EL (cell line): ENCODE results near the gene F10.

Experiments
- DNase-seq: peaks from one replicate; pipeline ENCODE4 v3.0.0-alpha.2; 2016

The F10 gene

GRCh38 chr13:113117911-113118260 lies 4.7 kb upstream of the F10 start:
- no peak for DNase-seq

- DNase-seq: no peak
Observed at GRCh38 chr13:113118261-113119021, 4.2 kb upstream of the F10 start.

DNA sequence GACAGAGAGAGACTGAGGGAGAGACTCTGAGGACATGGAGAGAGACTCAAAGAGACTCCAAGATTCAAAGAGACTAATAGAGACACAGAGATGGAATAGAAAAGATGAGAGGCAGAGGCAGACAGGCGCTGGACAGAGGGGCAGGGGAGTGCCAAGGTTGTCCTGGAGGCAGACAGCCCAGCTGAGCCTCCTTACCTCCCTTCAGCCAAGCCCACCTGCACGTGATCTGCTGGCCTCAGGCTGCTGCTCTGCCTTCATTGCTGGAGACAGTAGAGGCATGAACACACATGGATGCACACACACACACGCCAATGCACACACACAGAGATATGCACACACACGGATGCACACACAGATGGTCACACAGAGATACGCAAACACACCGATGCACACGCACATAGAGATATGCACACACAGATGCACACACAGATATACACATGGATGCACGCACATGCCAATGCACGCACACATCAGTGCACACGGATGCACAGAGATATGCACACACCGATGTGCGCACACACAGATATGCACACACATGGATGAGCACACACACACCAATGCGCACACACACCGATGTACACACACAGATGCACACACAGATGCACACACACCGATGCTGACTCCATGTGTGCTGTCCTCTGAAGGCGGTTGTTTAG lies 3.3 kb upstream of the F10 start:
- DNase-seq: no peak

- DNase-seq: no peak
Observed at GRCh38 chr13:113119822-113120189, 2.8 kb upstream of the F10 start.

- no peak for DNase-seq
Observed at GRCh38 chr13:113120300-113121182, 2.1 kb upstream of the F10 start.

GRCh38 chr13:113121183-113121927 lies 1.2 kb upstream of the F10 start:
- no peak for DNase-seq

DNA sequence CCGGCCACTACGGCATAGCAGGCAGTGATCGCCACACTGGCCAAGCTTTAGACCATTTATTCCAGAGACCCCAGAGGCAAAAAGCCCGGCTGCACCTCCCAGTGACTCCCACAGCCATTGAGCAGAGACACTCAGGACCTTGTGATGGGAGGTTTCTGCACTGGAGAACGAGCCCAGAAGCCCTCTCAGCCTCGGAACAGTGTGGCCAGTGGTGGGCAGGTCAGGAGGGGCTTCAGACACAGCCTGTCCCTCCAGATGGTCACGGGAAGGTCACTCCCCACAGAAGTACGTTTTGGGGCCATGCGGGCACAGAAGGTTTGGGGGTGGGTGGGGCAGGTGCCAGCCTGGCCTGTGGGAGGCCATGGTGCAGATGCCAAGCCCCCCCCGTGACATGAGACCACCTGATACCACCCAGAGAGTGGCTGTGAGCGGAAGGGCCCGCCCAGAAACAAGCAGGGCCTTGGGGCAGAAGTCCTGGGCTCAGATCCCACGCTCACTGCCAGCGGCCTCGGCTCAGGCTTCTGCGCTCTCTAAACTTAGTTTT lies 599 bp upstream of the F10 start:
- DNase-seq: no peak

DNA sequence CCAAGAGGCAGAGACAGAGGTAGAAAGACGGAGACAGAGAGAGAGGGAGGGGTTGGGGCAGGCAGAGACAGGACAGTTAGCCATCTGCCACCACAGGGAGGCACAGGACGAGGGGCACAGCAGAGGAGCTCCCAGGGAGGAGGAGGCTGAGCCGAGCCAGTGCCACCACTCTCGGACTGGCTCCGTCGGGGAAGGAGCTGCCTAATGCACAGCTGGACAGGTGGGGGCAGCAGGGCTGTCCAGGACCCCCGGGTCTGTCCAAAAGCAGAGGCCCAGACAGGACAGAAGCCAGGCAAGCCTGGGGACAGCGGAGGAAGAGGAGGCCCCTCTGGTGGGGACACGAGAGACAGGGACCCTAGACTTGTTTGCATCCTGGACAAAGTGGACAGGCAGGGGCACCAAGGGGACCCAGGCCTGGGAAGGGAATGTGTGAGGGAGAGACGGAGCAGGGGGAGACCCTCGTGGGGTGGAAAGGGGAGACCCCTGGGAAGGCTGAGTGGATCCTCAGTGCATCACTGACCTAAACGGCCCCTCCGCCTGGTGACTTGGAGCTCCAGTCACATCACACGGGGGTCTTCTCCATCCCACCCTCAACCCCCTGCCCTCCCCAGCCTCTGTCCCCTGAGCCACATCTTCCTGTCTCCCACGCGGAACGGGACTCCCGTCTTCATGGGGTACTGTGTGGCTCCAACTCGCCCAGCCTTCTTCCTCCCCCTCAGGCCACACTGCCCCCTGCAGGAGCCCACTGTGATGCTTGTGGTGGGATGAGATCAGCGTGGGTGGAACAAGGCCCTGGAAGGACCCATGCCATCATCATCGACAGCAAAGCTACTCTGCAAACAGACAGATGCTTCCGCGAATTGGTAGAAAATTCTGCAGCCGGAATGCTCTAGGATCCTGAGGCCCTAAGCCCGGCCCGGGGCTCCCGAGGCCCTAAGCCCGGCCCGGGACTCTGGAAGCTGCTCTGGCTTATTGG lies 915 bp downstream of the F10 start:
- peak; percentile 9 for DNase-seq

- no peak for DNase-seq
Observed at GRCh38 chr13:113124211-113124970, 1.8 kb downstream of the F10 start.

GRCh38 chr13:113125506-113126264 lies 3.1 kb downstream of the F10 start:
- no peak for DNase-seq

DNA sequence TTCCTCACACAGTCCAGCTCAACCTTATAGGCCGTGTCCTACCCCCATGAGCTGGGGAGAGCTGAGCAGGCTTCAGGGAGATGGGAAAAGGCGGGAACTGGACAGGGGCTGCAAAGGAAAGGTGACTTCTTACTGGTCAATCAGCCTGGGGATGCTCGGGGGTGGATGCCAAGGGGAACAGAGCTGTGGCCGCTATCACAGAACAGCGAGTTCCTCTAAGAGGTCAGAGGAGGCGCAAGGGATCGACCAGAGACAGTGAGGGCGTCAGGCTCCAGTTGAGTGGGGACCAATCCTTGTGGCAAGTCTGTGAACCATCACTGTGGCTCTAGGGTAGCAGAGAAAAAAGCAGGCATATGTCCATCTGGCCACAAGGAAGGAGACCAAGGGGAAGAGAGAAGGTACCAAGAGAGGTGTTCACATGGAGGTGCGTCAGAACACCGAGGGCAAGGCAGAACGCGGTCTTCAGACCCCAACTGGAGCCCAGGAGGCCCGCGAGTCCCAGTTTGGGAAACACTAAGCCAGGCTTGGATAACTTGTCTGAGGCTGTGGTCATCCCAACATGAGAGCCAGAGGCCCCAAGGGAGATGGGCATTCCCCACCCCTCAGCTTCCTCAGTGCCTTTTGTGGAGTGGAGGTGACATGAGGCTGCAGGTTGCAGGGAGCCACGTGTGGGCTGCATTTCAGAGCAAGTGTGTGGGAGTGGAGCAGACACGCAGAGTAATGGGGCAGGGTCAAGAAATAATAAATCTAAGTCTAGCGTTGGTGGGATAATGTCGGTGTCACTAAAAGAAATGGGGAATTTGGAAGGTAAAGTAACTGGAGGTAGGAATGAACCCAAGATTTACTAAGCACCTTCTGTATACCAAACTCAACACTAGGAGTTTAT lies 3.9 kb downstream of the F10 start:
- DNase-seq: no peak

- DNase-seq: no peak
Observed at GRCh38 chr13:113129480-113129879, 6.9 kb downstream of the F10 start.

DNA sequence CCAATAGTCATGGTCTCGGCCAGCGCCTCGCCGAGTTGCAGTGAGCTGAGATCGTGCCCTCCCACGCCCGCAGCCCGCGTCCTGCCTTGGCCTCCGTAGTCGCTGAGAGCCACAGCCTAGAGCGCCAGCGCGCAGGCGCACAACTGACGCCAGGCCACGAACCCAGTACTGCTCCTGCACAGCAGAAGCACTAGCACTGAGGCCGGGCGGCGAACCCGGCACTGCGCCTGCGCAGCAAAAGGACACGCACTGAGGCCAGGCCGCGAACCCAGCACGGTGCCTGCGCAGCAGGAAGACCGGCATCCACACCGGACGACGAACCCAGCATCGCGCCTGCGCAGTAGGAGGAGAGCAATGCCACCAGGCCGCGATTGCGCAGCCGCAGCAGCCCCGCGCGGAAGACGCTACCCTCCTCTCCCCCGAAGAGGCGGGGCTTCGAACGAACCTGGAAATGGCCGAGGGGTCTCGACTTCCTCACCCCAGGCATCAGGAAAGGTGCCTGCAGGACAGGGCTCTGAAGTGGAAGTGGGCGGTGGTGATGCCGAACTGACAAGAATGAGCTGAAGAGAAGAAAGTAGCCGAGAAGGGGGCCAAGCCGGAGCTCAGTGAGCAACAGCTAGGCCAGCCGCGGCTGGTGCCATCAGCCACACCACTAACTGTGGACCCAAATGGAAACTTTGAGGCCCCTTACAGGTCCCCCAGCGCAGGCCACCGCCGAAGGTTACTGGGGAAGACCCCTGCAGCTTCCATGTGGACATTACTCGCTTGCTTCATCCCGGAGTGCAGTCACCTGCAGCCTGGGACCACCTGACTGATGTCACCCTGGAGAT lies 7.5 kb downstream of the F10 start:
- no peak for DNase-seq

DNA sequence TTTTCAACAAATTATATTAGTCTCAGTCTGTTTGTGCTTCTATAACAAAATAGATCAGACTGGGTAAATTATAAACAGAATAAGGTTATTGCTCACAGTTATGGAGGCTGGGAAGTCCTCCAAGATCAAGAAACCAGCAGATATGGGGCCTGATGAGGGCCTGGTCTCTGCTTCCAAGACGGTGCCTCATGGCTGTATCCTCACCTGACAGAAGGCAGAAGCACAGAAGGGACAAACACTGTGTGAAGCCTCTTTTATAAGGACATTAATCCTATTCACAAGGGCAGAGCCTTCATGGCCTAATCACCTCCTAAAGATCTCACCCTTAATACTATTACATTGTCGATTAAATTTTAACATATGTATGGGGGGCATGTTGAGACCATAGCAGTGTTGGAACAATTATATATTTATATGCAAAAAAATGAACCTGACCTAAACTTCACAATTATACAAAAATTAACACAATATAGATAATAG lies 12.7 kb downstream of the F10 start:
- DNase-seq: no peak

- DNase-seq: no peak
Observed at GRCh38 chr13:113137691-113138298, 15.2 kb downstream of the F10 start.

DNA sequence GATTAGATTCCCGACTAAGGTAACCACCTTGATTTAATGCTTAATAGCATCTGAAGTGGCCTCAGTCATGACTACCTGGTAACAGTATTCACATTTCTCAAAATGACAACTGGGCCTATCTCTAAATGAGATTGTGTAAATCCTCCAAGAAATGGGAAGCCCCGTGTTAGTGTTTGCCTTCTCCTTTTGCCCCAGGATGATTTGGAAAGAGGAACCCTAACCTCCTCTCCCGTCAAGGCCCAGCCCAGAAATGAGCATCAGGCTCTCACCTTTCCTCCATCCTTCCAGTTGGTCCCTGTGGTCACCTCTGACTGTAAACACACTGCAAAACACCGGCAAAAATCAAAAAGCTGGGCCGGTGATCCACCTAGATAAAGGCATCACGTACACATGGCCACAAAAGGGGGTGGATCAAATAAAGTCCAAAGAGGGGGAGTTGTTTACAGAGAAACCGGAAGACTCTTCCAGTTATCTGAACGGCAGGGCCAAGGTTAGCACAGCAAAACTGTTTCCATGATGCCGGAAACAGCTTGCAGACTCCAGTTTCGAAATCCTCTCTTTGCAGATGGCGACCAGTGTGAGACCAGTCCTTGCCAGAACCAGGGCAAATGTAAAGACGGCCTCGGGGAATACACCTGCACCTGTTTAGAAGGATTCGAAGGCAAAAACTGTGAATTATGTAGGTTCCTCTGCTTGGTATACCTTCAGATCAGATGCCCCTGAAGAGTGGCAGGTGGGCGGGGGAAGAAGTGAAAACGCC lies 16.4 kb downstream of the F10 start:
- no peak for DNase-seq

DNA sequence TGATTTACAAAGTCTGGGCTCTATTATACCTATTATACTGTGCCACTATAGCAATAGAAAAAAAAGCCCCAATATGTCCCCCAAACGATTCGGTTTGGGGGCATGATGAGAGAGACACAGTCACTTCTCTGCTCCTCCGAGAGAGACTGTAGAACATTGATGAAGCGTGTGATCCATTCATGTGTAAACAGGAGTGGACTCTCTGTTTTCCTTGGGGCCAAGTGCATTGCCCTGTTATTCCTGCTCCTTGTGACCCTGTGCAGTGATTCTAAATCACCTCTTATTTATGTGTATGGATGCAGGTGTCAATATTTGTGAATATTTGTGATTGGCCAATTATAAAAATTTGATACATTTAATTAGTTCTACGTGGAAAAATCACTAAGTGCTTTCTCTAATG lies 17.0 kb downstream of the F10 start:
- no peak for DNase-seq
